SH-SY5Y (cell line): ENCODE results near the gene ACP2.

ENCODE experiments used
- GATA2 ChIP-seq: IDR thresholded peaks from 2 replicates; pipeline ENCODE4 v1.6.1; 2011; ENCODE audit warnings: mild to moderate bottlenecking, low read depth, low read length
- GATA3 ChIP-seq: IDR thresholded peaks from 2 replicates; pipeline ENCODE4 v1.6.1; 2011; ENCODE audit warnings: low read depth, mild to moderate bottlenecking, low read length, moderate library complexity

The ACP2 gene

DNA sequence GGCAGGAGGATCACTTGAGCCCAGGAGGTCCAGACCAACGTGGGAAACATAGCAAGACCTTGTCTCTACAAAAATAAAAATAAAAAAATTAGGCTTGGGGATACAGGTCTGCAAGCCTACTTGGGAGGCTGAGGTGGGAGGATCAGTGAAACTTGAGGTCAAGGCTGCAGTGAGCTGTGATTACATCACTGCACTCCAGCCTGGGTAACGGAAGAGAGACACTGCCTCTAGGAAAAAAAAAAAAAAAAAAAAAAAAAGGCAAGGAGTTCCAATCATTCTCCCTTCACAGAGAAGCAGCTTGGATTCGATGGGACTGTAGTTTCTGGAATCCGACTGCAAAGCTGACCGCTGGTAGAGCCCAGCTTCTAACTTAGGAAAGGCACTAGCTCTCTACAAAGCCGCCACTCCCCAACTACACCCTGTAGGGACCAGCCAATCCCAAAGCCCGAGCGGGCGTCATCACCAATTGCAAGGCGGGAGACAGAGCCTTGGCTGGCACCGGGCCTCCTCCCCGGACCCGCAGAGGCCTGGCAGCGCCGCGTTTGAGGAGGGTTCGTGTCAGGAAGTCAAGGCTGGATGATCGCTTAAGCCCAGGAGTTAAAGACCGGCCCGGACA, 34.6 kb downstream of the ACP2 start:
- no peak for TF ChIP-seq GATA2
- no peak for TF ChIP-seq GATA3

DNA sequence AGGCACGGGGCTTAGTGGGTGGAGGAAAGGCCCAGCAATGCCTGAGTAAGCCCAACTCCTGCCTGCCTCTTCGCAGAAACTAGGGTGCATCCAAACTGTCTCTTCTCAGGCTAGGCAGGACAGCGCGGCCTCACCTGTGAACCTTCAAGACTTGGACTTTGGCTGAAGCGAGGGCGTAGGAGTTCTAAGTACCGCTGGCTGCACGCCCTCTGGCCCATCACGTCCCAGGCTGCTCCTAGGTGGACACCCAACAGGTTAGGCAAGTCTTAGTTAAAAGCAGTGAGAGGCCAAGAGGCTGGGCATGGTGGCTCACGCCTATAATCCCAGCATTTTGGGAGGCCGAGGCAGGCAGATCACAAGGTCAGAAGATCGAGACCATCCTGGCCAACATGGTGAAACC, 35.7 kb downstream of the ACP2 start:
- TF ChIP-seq GATA2 (no peak), GATA3 (no peak)

- TF ChIP-seq GATA3 (no peak), GATA2 (no peak)
Observed at GRCh38 chr11:47208628-47209027, 40.0 kb downstream of the ACP2 start.

GRCh38 chr11:47207459-47207858, 41.2 kb downstream of the ACP2 start:
- TF ChIP-seq GATA2 (no peak), GATA3 (no peak)

GRCh38 chr11:47204637-47204989, 44.0 kb downstream of the ACP2 start:
- TF ChIP-seq GATA3 = no peak
- no peak for TF ChIP-seq GATA2

GRCh38 chr11:47202576-47202975, 46.0 kb downstream of the ACP2 start:
- no peak for TF ChIP-seq GATA2

DNA sequence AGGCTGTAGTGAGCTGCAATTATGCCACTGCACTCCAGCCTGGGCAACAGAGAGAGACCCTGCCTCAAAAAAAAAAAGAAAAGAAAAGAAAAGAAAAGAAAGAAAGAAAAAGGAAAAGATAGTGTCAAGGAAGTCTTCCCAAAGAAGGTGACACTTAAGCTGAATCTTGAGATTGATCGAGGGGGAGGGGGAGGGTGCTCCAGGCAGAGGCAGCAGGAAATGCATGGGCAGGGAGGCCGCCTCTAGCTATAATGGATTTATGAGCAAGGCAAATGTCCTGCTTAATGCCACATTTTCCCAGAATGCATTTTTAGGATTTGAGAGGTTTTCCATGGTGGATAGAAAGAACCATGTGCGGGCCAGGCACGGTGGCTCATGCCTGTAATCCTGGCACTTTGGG, 47.6 kb downstream of the ACP2 start:
- TF ChIP-seq GATA2 (no peak), GATA3 (no peak)

GRCh38 chr11:47192111-47192510, 56.5 kb downstream of the ACP2 start:
- no peak for TF ChIP-seq GATA3
- no peak for TF ChIP-seq GATA2
